ENCODE data around the gene WNT2B.
"Not testable (repeated sequence)": the region's sequence is repeated elsewhere in the genome, so short reads cannot be mapped to it uniquely, and the experiment has no call there.

WNT2B gene

DNA sequence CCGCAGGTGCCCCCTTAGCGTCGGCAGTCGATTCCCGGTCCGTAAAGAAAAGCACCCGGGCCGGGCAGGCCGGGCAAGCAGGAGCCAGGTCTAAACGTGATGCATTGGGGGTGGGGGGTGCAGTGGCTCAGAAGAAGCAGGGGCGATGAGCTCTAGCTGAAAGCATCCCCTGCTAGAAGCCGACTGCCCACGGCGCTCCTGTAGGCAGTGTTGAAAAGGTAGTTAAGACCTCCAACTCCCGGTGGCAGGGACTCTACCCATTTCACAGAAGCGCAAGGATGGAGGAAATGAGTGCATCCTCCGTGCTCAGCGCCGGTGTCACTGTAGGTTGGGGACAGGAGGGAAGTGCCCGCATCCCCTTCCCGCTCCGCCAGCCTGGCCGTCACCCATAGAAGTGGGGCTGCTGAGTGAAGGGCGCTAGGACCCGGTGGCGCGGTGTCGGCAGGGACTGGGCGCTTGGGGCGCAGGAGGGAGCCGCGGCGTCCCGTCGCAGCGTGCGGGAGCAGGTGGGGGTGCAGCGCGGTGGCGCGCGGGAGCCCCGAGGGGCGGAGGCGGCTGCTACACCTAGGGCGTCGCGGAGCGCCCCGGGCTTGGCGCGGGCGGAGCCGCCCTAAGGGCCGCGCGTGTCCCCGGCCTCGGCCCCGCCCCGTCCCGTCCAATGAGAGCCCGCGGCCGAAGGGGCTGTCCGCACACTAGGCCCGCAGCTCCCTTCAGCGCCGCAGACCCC lies at the start of gene WNT2B:
TSS of gene WNT2B (plus strand) at position 688 of the 727 bp plus-strand sequence. CDS start 298 bp downstream, outside the sequence.
- peak in 2 of 3 donors; percentile 25 to 27 for DNase-seq (ENCODE audit: low read depth in 2 of 3, low spot score in 1 of 3)

DNA sequence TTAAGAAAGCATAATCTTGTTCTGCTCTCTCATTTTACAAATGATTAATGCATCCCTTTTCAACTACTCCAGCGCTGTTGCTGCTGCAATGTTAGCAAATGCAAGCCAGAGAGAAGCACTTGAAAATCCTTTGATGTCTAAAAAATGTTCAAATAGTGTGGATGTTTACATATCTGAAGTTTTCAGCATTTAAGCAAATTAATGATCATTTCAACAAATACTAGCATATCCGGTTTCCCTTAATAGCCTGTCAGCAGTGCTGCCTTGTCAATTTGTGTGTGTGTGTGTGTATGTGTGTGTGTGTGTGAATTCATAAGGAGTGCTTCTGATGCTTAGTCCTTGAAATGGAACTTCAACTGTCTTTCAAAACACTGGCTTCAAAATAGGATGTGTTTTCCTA lies 48.1 kb upstream of the WNT2B start:
- no peak for DNase-seq (ENCODE audit: low read depth in 2 of 3, low spot score in 1 of 3)

DNA sequence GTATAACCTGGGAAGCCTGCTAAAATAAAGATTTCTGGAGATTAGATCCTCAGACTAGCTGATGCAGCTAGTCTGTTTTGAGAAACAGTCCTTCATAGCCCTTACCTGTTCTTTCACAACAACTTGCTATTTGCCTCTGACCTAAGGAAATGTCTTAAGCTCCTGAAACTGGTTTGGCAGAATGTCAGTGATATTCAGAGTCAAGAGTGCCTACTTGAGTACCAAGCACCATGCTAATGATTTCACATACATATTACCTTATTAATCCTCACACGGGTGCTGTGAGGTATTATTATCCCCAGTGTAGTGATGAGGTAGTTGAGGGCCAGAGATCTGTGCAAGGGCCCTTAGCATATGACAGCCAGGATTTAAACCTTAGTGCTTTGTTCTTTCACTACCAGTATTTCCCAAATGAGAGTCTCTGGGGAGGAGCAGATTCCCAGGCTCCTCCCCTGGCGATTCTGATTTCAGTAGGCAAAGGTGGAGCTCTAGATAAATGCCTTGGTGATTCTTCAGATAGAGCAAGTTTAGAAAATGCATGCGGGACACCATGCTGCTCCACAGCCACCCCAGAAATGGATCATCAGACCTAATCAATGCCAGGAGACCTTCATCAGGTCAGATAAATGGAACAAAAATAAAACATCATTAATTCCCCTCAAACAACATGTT lies 47.4 kb upstream of the WNT2B start:
- DNase-seq (ENCODE audit: low read depth in 2 of 3, low spot score in 1 of 3): no peak

- DNase-seq (ENCODE audit: low read depth in 2 of 3, low spot score in 1 of 3): no peak
These were observed 45.8 kb upstream of the WNT2B start for GRCh38 chr1:112462953-112463279.

GRCh38 chr1:112464501-112464900 lies 44.3 kb upstream of the WNT2B start:
- no peak for DNase-seq (ENCODE audit: low read depth in 2 of 3, low spot score in 1 of 3)

- no peak for DNase-seq (ENCODE audit: low read depth in 2 of 3, low spot score in 1 of 3)
These were observed 43.6 kb upstream of the WNT2B start for GRCh38 chr1:112465122-112465521.

- DNase-seq (ENCODE audit: low read depth in 2 of 3, low spot score in 1 of 3): peak; percentile 78 to 94 (median 83)
These were observed 42.6 kb upstream of the WNT2B start for GRCh38 chr1:112466078-112466660.

DNA sequence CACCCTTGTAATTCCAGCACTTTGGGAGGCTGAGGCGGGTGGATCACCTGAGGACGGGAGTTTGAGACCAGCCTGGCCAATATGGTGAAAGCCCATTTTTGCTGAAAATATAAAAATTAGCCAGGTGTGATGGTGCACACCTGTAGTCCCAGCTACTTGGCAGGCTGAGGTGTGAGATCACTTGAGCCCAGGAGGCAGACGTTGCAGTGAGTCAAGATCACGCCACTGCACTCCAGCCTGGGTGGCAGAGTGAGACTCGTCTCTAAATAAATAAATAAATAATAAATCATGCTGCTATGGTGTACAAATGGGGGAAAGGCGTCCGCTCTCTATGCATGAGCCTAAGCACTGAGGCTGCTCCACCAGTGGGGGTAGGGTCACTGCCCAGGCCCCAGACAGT lies 38.4 kb upstream of the WNT2B start:
- DNase-seq (ENCODE audit: low read depth in 2 of 3, low spot score in 1 of 3): not testable (repeated sequence)

DNA sequence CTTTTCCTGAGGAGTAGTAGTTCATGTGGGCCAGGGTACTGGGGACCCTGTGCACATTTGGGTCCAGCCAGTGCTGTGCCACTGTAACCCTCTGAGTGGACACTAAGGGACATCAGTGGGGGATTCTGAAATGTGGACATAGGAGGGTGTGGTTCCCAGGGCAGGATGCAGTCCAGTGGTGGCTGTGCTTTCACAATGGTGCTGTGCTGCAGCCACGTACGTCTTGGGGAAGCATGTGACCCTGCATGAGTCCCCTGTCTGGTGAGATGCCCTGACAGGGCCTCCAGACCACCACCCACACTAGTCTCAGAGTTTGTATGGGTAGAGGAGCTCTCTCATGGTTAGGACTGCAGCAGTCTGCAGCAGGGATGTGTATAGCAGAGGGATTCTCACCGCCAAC lies 37.8 kb upstream of the WNT2B start:
- no peak for DNase-seq (ENCODE audit: low read depth in 2 of 3, low spot score in 1 of 3)

- DNase-seq (ENCODE audit: low read depth in 2 of 3, low spot score in 1 of 3): no peak
These were observed 36.6 kb upstream of the WNT2B start for GRCh38 chr1:112472142-112472541.

GRCh38 chr1:112477550-112477949 lies 31.2 kb upstream of the WNT2B start:
- DNase-seq (ENCODE audit: low read depth in 2 of 3, low spot score in 1 of 3): no peak

GRCh38 chr1:112478314-112478713 lies 30.5 kb upstream of the WNT2B start:
- DNase-seq (ENCODE audit: low read depth in 2 of 3, low spot score in 1 of 3): no peak

- DNase-seq (ENCODE audit: low read depth in 2 of 3, low spot score in 1 of 3): not testable (repeated sequence)
These were observed 22.7 kb upstream of the WNT2B start for GRCh38 chr1:112486063-112486462.

- not testable (repeated sequence) for DNase-seq (ENCODE audit: low read depth in 2 of 3, low spot score in 1 of 3)
These were observed 21.1 kb upstream of the WNT2B start for GRCh38 chr1:112487686-112488085.

GRCh38 chr1:112488141-112488540 lies 20.6 kb upstream of the WNT2B start:
- no peak for DNase-seq (ENCODE audit: low read depth in 2 of 3, low spot score in 1 of 3)

DNA sequence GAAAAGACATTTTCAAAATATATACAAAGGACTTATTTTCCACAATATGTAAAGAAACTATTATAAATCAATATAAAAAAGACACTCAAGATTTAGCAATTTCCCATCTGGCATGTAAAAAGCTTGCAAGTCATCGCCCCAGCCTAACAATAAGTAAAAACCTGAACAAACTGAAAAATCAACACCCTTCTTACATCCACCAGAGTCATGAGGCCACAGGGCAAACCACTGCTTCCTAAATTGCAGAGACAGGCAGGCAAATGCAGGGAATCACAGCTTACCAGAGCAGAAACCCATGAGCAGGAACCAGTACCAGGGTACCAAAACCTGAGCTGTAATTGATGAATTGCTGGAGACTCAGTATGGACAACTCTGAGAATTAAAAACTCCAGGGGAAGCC lies 16.7 kb upstream of the WNT2B start:
- no peak for DNase-seq (ENCODE audit: low read depth in 2 of 3, low spot score in 1 of 3)

DNA sequence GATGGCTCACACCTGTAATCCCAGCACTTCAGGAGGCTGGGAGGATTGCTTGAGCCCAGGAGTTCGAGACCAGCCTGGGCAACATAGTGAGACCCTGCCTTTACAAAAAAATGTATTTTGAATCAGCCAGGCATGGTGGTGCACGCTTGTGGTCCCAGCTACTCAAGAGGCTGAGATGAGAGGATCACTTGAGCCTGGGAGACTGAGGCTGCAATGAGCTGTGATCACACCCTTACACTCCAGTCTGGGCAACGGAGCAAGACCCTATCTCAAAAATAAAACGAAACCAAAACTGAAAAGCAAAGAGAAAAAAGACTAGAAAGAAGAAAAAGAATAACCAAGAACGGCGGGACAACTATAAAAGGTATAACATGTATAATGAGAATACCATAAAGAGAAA lies 15.4 kb upstream of the WNT2B start:
- no peak for DNase-seq (ENCODE audit: low read depth in 2 of 3, low spot score in 1 of 3)

DNA sequence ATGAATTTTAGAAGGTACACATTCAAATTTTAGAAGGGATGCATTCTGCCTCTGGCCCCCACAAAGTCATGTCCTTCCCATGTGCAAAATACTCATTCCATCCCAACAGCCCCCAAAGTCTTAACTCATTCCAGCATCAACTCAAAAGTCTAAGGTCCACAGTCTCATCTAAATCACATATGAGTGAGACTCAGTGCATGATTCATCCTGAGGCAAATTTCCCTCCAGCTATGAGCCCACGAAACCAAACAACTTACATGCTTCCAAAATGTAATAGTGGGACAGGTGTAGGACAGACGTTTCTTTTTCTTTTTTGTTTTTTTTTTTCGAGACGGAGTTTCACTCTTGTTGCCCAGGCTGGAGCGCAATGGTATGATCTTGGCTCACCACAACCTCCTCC lies 12.5 kb upstream of the WNT2B start:
- DNase-seq (ENCODE audit: low read depth in 2 of 3, low spot score in 1 of 3): no peak

- peak; percentile 17 to 56 (median 37) for DNase-seq (ENCODE audit: low read depth in 2 of 3, low spot score in 1 of 3)
These were observed 6.7 kb upstream of the WNT2B start for GRCh38 chr1:112501810-112502641.

DNA sequence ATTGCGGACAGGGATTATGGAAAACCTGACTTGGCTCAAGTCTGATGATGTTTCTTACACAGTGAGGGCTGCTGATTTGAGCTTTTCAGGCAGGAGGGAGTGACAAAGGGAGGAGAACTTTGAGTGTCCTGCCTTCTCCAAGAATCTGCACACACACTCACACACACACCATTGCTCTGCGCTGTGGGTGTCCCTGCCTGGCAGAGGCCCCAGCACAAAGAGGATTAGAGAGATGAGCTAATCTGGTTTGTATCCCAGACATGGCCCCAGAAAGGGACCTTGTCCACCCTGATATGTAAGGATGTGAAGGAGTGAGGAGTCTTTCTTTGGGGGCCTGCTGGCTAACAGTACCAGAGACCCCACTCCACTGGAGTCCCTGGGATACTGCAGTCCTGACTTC lies 5.9 kb upstream of the WNT2B start:
- DNase-seq (ENCODE audit: low read depth in 2 of 3, low spot score in 1 of 3): no peak

DNA sequence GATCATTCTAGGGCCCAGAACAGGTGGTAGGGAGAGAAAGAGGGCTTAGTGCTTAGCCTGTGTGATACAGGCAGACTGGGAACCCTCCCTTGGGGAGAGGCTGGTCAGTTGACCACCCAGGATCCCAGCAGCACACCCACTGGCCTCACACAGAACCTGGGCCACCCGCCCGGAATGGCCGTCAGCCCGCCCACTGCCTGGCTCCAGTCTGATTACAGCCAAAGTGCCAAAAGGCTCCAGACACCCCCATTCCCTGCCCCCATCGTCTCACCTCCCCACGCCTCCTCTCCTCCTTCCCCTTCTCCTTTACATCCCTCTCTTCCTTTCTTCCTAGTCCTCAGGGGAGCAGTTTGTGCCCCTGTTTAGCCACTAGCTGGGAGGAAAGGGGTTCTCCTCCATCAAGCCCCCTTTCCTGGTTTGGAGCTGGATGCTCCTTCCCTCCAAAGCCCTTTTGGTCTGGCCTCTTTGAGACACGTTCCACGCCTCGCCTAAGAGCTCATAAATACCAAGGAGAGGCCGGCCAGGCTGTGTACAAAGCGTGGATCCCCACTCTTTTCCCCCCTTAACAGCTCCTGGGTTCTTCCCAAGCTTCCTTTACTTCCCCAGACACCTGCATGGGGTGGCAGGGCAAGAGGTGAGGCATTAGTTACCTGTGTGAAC lies 4.6 kb upstream of the WNT2B start:
- DNase-seq (ENCODE audit: low read depth in 2 of 3, low spot score in 1 of 3): no peak

Data from stimulated activated CD4-positive, alpha-beta T cell treated with anti-CD3 and anti-CD28 coated beads, Interleukin-12 subunit alpha, Interleukin-12 subunit beta, amount 100 ng/mL, for 48 hours (primary cell).